HepG2 (cell line): Measurements from ENCODE around the gene DHX29. TPM values are rescaled to one million over a fixed set of nuclear protein-coding genes. Genes with fewer than 3 reads are reported as not detected.

Source experiments
- FOSL1 ChIP-seq: sonication (generic); formaldehyde crosslinking; IDR thresholded peaks from 2 replicates; pipeline ENCODE4 v1.9.0; 2021; ENCODE audit warnings: missing genetic modification reagents, borderline replicate concordance
- KAT7 ChIP-seq: IDR thresholded peaks from 2 replicates; pipeline ENCODE4 v1.6.1; 2018; ENCODE audit warnings: borderline replicate concordance, missing compliant biosample characterization
- MYPOP ChIP-seq: sonication (generic); formaldehyde crosslinking; IDR thresholded peaks from 2 replicates; pipeline ENCODE4 v1.8.1; 2023; ENCODE audit warnings: mild to moderate bottlenecking, moderate library complexity, missing genetic modification reagents
- NFE2L1 ChIP-seq: sonication (generic); formaldehyde crosslinking; IDR thresholded peaks from 2 replicates; pipeline ENCODE4 v1.4.0; 2020; ENCODE audit warnings: missing genetic modification reagents, mild to moderate bottlenecking, borderline replicate concordance
- NR1H2 ChIP-seq: sonication (generic); formaldehyde crosslinking; IDR thresholded peaks from 2 replicates; pipeline ENCODE4 v1.8.1; 2022; ENCODE audit warnings: low read depth, missing genetic modification reagents, borderline replicate concordance
- NR2F2 ChIP-seq: IDR thresholded peaks from 2 replicates; pipeline ENCODE4 v1.6.1; 2012; ENCODE audit warnings: low read depth, inconsistent platforms, borderline replicate concordance
- RFXANK ChIP-seq: IDR thresholded peaks from 2 replicates; pipeline ENCODE4 v1.6.1; 2016
- SIX4 ChIP-seq: sonication (generic); formaldehyde crosslinking; IDR thresholded peaks from 2 replicates; pipeline ENCODE4 v1.4.0; 2020; ENCODE audit warnings: missing genetic modification reagents
- SYNCRIP ChIP-seq: fragments of 200-400 bp; formaldehyde crosslinking; IDR thresholded peaks from 2 replicates; pipeline ENCODE4 v1.6.1; 2018; ENCODE audit warnings: mild to moderate bottlenecking, low read depth, low read length; ENCODE audit not compliant: insufficient read depth
- TBL1XR1 ChIP-seq: fragments of 150-350 bp; IDR thresholded peaks from 2 replicates; pipeline ENCODE4 v1.6.1; 2014; ENCODE audit warnings: borderline replicate concordance, low read length; ENCODE audit not compliant: partially characterized antibody
- TIGD3 ChIP-seq: sonication (generic); formaldehyde crosslinking; IDR thresholded peaks from 2 replicates; pipeline ENCODE4 v1.5.1; 2020; ENCODE audit warnings: mild to moderate bottlenecking, missing genetic modification reagents, borderline replicate concordance
- ZHX2 ChIP-seq, 2 experiments: sonication (generic) in 1 of 2; formaldehyde crosslinking in 1 of 2; IDR thresholded peaks; 2 replicates each; pipeline versions ENCODE4 v1.6.1 to v1.9.0; 2014 to 2022; ENCODE audit warnings: antibody characterized with exemption in 1 of 2, borderline replicate concordance in 1 of 2, inconsistent platforms in 1 of 2, low read depth in 1 of 2, missing genetic modification reagents in 1 of 2
- ZNF230 ChIP-seq: sonication (generic); formaldehyde crosslinking; IDR thresholded peaks from 2 replicates; pipeline ENCODE4 v1.4.0; 2020; ENCODE audit warnings: mild to moderate bottlenecking, missing genetic modification reagents
- ZNF275 ChIP-seq: sonication (generic); formaldehyde crosslinking; IDR thresholded peaks from 2 replicates; pipeline ENCODE4 v1.8.0; 2022; ENCODE audit warnings: missing genetic modification reagents, mild to moderate bottlenecking, inconsistent platforms, borderline replicate concordance
- ZNF558 ChIP-seq: sonication (generic); formaldehyde crosslinking; IDR thresholded peaks from 2 replicates; pipeline ENCODE4 v1.9.0; 2022; ENCODE audit warnings: mild to moderate bottlenecking, missing genetic modification reagents, borderline replicate concordance
- ZNF605 ChIP-seq: sonication (generic); formaldehyde crosslinking; IDR thresholded peaks from 2 replicates; pipeline ENCODE4 v1.8.0; 2022; ENCODE audit warnings: mild to moderate bottlenecking, missing genetic modification reagents
- ZNF790 ChIP-seq: sonication (generic); formaldehyde crosslinking; IDR thresholded peaks from 2 replicates; pipeline ENCODE4 v1.8.0; 2022; ENCODE audit warnings: missing genetic modification reagents, mild to moderate bottlenecking, borderline replicate concordance
- ZSCAN30 ChIP-seq: sonication (generic); formaldehyde crosslinking; IDR thresholded peaks from 2 replicates; pipeline ENCODE4 v1.5.0; 2020; ENCODE audit warnings: mild to moderate bottlenecking, missing genetic modification reagents
- polyA plus RNA-seq, 8 experiments: library from polyadenylated mRNA; depleted of rRNA in 3 of 8; stranded (reverse) in 7 of 8; unstranded in 1 of 8; fragments of >200 nt; fragmentation: Illumina TruSeq in 4 of 8; extraction: Trizol in 4 of 8; gene quantifications; 2 replicates each; pipeline versions ENCODE4 v1.2.1 to v1.2.3, GENCODE V29; 2011 to 2016; ENCODE audit warnings: low read depth in 4 of 8, missing spikeins in 1 of 8, mixed read lengths in 1 of 8; ENCODE audit not compliant: insufficient read depth in 1 of 8
- total RNA-seq, 5 experiments: library from RNA; depleted of rRNA; stranded (reverse); fragments of >200 nt; fragmentation: Illumina TruSeq; extraction: Trizol; gene quantifications; 2 replicates each; pipeline ENCODE4 v1.2.3, GENCODE V29; 2016; ENCODE audit warnings: low read depth in 1 of 5

Gene DHX29
- total and polyA plus RNA-seq, 2 of the 13 experiments (the other 11 are each of a cell fraction or from before 2014, with no cell fraction given) = 1.9 to 22.0 TPM

- TF ChIP-seq ZHX2 (IDR thresholded peaks at IDR 0.05; ENCODE audit: low read depth) = peak; percentile 73; the same call in 1 of the 2 replicates
- TF ChIP-seq ZHX2 (CRISPR knock-in tag; IDR thresholded peaks at IDR 0.05; ENCODE audit: borderline replicate concordance) = peak; percentile 65; the same call in 1 of the 2 replicates
- TF ChIP-seq TIGD3 = no peak
- TF ChIP-seq ZNF230 = peak; percentile 49; the same call in 1 of the 2 replicates
- TF ChIP-seq ZNF558 (CRISPR knock-in tag) = no peak
- TF ChIP-seq NR1H2 (CRISPR knock-in tag) = no peak
- no peak for TF ChIP-seq ZSCAN30 (CRISPR knock-in tag)
- TF ChIP-seq KAT7 (CRISPR knock-in tag) = peak; percentile 55; the same call in 1 of the 2 replicates
- TF ChIP-seq ZNF605 (CRISPR knock-in tag) = no peak
- TF ChIP-seq SYNCRIP = no peak
- TF ChIP-seq ZNF275 (CRISPR knock-in tag) = peak; percentile 47; the same call in 1 of the 2 replicates
- TF ChIP-seq NFE2L1 (CRISPR knock-in tag) = no peak
- no peak for TF ChIP-seq TBL1XR1
- no peak for TF ChIP-seq MYPOP (CRISPR knock-in tag)
- no peak; the same call in 1 of the 2 replicates for TF ChIP-seq NR2F2
- no peak; the same call in 1 of the 2 replicates for TF ChIP-seq ZNF790 (CRISPR knock-in tag)
- TF ChIP-seq RFXANK (CRISPR knock-in tag) = peak; percentile 13; the same call in 1 of the 2 replicates
- TF ChIP-seq SIX4 (CRISPR knock-in tag) = no peak
- TF ChIP-seq FOSL1 (CRISPR knock-in tag) = 0 out of 2 replicates have a peak, but pooled peaks have one; percentile 3
These were observed at the start of gene DHX29, which contains the start of gene MTREX (continued) for GRCh38 chr5:55307383-55308253.
